DMS79 treated with DMSO at 0.1 percent for 48 hours (cell line): ENCODE results near the gene DMXL1.
"Not testable (repeated sequence)": the region's sequence is repeated elsewhere in the genome, so short reads cannot be mapped to it uniquely, and the experiment has no call there.

Experiments used
- DNase-seq: peaks from one replicate; lab custom pipeline; 2025; lab: John Stamatoyannopoulos, UW

The DMXL1 gene

DNA sequence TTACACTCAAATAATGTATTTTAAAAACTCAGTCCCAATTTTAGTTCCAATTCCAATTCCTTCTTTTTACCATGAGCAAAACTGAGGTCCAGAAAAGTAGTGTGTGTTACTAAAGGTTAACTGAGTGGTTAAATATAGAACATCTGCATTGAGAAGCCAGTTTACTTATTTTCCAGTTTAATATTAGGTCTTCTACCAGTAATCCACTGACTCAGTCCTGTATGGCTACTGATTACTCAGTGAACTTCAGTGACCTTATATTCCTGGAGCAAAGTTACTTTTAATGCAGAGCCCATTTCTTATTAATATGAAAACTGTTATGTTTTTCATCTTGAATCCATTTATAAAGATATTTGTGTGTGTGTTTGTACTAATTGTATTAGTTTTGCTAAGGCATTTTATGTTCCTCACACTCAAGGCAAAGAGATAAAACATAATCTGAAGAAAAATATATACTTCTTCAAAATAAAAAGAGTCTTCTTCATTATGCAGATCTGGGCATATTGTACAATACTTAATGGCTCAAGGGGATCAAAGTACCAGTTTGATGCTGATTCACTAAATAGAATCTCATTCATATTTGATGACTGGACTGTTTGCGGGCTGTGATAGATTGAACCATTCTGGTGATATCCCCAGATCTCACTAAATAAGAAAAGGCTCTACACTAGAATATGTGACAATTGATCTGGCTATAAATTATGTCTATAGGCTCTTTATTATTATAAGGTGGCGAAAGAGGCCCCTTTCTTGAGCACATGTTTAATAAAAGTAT, 60.8 kb downstream of the DMXL1 start:
- no peak for DNase-seq

- not testable (repeated sequence) for DNase-seq
Observed at GRCh38 chr5:119135743-119136142, 64.9 kb downstream of the DMXL1 start.

GRCh38 chr5:119136666-119137318, 65.9 kb downstream of the DMXL1 start:
- no peak for DNase-seq

DNA sequence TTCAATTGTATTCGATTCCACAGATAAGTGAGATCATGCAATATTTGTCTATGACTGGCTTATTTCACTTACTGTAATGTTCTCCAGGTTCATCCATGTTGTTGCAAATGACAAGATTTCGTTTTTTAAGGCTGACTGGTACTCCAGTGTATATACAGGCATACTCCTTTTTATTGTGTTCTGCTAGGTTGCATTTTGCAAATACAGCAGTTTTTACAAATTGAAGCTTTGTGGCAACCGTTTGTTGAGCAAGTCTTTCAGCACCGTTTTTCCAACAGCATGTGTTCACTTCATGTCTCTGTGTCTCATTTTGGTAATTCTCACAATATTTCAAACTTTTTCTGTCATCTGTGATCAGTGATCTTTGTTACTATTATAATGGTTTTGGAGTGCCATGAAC, 82.7 kb downstream of the DMXL1 start:
- no peak for DNase-seq

- no peak for DNase-seq
Observed at GRCh38 chr5:119158144-119158543, 87.3 kb downstream of the DMXL1 start.

DNA sequence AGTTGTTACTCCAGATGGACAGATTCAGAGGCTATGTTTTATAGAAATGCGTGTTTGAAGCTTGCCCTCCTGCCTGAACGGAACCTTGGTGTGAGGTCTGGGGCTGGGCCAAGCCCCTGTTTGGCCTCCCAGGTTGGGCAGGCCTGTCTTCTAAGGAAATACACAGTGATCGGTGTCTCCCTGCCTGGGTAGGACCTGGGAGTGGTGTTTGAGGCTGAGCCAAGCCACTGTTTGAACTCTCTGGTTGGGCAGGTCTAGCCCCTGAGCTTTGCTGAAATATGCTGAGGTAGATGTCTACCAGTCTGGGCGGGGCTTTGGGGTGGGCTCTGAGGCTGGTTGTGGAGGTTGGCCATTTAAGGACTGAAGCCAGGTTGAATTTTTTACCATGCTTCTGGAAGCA, 90.5 kb downstream of the DMXL1 start:
- no peak for DNase-seq

DNA sequence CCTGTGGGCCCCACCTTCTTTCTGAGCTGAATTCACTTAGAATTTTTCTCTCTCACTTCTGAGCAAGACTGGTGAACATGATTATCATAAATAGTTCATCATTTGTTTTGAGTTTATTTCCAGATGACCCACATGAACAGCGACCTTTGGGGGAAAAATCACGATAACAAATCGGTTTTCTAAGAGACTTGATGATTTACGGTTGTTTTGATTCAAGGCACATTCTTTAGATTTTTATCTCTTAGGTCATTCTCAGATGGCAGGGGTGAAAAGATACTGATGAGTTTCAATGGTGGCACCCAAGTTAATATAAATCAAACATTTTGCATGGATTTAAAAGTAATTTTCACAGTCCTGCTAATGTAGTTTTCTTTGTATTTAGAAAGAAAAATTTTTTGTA, 95.1 kb downstream of the DMXL1 start:
- DNase-seq = no peak

DNA sequence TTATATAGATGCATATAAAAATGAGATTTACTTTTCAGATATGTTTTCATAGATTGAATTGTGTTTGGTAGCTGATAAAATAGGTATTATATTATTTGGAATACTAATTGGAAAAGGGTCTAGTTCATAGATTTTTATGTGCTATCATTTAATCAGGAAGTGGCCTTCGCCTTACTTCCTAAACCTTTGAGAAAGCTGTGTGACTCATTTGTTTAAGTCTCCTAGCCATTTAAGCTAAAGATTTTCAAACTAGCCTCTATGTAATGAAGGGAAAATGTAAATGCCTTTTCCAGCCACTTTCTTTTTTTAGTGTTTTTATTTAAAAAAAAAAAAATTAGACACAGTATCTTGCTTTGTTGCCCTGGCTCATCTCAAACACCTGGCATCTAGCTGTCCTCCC, 97.5 kb downstream of the DMXL1 start:
- DNase-seq = no peak

GRCh38 chr5:119171686-119172085, 100.8 kb downstream of the DMXL1 start:
- no peak for DNase-seq

DNA sequence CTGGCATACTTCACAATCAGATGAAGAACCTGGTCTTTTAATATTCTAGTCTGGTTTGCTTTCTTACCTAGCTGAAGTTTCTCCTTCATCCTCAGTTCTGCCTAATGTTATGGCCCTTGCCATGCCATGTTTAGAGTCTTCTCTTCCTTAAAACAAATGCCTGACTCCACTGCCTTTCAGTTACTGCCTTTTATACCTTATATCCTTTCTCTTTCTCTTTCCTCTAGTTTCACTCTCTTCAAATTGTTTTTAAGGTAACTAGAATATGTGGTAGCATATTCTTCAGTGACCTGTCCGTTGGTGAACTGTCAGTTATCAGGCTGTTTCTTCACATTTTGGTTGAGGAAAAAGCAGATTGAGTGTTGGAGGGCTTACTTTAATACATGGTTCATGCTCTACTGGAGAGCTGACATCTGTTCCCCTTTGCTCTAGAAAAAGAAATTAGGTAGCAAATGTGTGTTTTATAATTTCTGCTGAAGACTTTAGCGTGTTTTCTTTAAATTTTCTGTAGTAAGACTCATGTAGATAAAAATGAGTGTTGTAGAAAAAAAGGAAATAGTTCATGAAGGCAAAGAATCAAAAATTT, 103.8 kb downstream of the DMXL1 start:
- no peak for DNase-seq

DNA sequence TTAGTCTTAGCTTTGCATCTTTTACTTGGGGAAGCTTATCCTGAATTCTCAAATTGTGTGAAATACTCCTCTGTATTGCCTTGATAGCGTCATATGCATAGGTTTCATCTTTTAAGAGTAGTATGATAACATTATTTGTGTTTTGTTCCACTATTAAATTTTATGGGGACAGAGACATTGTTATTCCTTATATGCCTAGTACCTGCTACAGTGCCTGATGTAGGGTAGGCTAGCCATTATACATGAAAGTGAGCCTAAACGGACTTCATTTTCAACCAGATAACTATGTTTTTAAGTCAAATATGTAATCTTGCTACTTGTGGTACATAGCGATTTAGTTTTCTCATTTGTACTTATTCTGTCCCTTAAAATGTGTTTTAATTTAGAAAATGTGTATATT, 105.9 kb downstream of the DMXL1 start:
- DNase-seq = no peak

DNA sequence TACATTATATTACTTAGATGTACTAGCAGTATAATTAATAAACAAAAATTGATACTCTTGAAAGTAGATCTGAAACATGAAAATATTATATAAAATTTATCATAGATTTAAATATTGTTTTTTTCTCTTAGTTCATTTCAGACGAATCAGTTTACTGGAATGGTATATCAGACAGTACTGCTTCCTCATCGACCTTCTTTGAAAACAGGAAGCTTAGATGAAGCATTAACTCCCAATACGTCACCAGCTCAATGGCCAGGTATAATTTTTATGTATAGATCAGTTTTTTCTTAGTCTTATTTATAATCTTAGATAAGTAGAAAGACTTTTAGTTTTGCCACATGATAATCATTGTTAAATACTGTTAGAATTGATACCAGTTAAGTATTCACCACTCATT, 106.3 kb downstream of the DMXL1 start:
- DNase-seq = no peak

DNA sequence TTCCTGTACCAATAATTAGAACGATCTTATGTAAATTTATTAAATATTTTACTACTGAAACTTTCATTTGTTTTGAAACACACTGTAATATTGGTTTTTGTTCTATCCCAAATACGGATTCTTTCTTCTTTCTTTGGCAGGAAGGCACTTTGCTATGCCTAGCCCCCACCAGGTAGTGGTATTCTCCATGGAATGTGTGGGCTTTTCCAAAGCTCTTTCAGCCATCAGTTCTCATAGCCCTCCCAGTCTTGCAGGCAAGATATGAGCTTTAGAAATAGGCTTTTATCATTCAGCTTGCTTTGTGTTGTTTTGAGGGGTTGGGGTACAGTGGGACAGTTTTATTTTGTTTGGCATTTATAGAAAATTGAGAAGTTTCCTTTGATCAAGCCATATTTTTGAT, 107.5 kb downstream of the DMXL1 start:
- DNase-seq = no peak

- no peak for DNase-seq
Observed at GRCh38 chr5:119179857-119180641, 109.2 kb downstream of the DMXL1 start.

- DNase-seq = not testable (repeated sequence)
Observed at GRCh38 chr5:119185512-119185911, 114.6 kb downstream of the DMXL1 start.

DNA sequence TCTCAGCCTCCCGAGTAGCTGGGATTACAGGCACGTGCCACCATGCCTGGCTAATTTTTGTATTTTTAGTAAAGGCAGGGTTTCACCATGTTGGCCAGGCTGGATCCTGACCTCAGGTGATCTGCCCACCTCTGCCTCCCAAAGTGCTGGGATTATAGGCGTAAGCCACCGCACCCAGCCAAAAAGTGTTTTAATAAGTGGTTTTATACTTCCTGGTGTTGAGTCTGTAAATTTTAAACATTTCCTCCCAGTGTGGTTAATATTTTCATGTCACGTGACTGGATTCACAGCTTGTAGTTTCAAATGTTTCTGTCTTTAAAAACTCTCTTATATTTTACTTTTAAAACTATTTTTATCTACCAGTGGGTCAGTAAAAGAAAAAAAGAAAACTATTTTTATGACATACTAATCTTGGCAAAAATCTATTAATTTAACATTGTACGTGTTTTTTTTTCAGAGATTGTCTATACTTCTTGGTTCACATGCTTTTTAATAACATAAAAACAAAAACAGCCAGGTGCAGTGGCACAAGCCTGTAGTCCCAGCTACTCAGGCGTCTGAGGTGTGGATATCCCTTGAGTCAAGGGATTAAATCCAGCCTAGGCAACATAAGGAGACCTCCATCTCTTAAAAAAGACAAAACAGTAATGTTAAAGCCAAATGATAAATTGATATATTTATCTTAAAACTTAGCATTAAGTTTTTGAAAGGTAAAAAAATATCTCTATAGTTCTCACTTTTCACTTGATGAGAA, 117.1 kb downstream of the DMXL1 start:
- no peak for DNase-seq

- DNase-seq = no peak
Observed at GRCh38 chr5:119190470-119191095, 119.7 kb downstream of the DMXL1 start.

GRCh38 chr5:119191944-119192343, 121.1 kb downstream of the DMXL1 start:
- no peak for DNase-seq

- no peak for DNase-seq
Observed at GRCh38 chr5:119200795-119201194, 129.9 kb downstream of the DMXL1 start.

DNA sequence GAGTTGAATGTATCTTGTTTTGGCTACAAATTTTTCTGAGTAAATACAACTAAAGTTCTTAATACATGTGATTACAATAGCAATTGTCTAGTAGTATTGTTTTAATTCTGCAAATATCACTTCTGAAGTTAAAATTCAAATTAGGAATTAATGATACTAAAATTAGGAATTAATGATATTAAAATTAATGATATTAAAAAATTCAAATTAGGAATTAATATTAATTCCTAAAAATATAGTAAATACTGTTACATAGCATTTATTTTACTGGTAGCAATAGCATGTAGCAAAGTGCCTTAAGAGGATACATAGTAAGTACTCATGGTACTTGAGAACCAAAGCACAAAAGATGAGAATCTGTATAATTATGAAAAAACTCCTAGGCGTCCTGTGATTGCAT, 136.2 kb downstream of the DMXL1 start:
- DNase-seq = no peak

DNA sequence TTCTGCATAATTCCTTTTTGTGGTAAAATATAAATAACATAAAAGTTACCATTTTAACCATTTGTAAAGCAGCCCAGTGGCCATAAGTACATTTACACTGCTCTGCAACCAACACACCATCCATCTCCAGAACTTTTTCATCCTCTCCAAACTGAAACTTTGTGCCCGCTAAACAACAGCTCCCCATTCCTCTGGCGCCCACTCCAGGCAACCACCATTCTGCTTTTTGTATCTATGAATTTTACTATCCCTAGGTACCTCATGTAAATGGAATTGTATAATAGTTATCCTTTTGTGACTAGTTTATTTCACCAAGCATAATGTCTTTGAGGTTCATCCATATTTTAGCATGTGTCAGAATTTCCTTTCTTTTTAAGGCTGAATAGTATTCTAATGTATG, 141.1 kb downstream of the DMXL1 start:
- no peak for DNase-seq
